Stimulated activated CD4-positive, alpha-beta T cell treated with anti-CD3 and anti-CD28 coated beads, Interleukin-2, amount 100 ng/mL, for 4 hours (primary cell): ENCODE data around the gene SDK1.

ENCODE experiments used
- DNase-seq: peaks from one replicate; pipeline ENCODE4 v3.0.0-alpha.2; 2020; ENCODE audit warnings: low read depth

Gene SDK1

GRCh38 chr7:3981281-3981680 lies 680.2 kb downstream of the SDK1 start:
- DNase-seq, result no peak

- DNase-seq, result no peak
Observed at GRCh38 chr7:3984456-3984855, 683.4 kb downstream of the SDK1 start.

GRCh38 chr7:3986927-3987326 lies 685.9 kb downstream of the SDK1 start:
- DNase-seq, result no peak

- DNase-seq, result no peak
Observed at GRCh38 chr7:3987426-3987927, 686.4 kb downstream of the SDK1 start.

- no peak for DNase-seq
Observed at GRCh38 chr7:3989723-3990122, 688.7 kb downstream of the SDK1 start.

GRCh38 chr7:3991731-3992231 lies 690.7 kb downstream of the SDK1 start:
- DNase-seq, result no peak

- DNase-seq, result no peak
Observed at GRCh38 chr7:3992841-3993240, 691.8 kb downstream of the SDK1 start.

GRCh38 chr7:3994764-3995163 lies 693.7 kb downstream of the SDK1 start:
- DNase-seq, result no peak

- DNase-seq, result no peak
Observed at GRCh38 chr7:3995187-3995586, 694.1 kb downstream of the SDK1 start.

GRCh38 chr7:3998060-3998459 lies 697.0 kb downstream of the SDK1 start:
- DNase-seq, result no peak

GRCh38 chr7:4000139-4000538 lies 699.1 kb downstream of the SDK1 start:
- DNase-seq, result no peak

- no peak for DNase-seq
Observed at GRCh38 chr7:4000934-4001333, 699.9 kb downstream of the SDK1 start.

GRCh38 chr7:4001742-4002141 lies 700.7 kb downstream of the SDK1 start:
- DNase-seq, result no peak

- no peak for DNase-seq
Observed at GRCh38 chr7:4003503-4003902, 702.5 kb downstream of the SDK1 start.

GRCh38 chr7:4006687-4007086 lies 705.6 kb downstream of the SDK1 start:
- no peak for DNase-seq

GRCh38 chr7:4009211-4010060 lies 708.4 kb downstream of the SDK1 start:
- DNase-seq, result no peak

- DNase-seq, result no peak
Observed at GRCh38 chr7:4010061-4010605, 709.1 kb downstream of the SDK1 start.

GRCh38 chr7:4010923-4011656 lies 710.0 kb downstream of the SDK1 start:
- no peak for DNase-seq

- DNase-seq, result no peak
Observed at GRCh38 chr7:4013793-4014192, 712.7 kb downstream of the SDK1 start.

- DNase-seq, result no peak
Observed at GRCh38 chr7:4014346-4015050, 713.4 kb downstream of the SDK1 start.

- no peak for DNase-seq
Observed at GRCh38 chr7:4015371-4015770, 714.3 kb downstream of the SDK1 start.

GRCh38 chr7:4015996-4016395 lies 714.9 kb downstream of the SDK1 start:
- DNase-seq, result no peak
